AG20443 (cell line): ENCODE data around the gene ASL.
"Not testable (repeated sequence)": the region's sequence is repeated elsewhere in the genome, so short reads cannot be mapped to it uniquely, and the experiment has no call there.

Source experiments
- DNase-seq: peaks from one replicate; pipeline ENCODE4 v3.0.0; 2012; ENCODE audit warnings: low spot score, mixed read lengths

ASL gene

GRCh38 chr7:66075590-66076461 is at the start of gene ASL:
TSS of gene ASL (plus strand) at chr7:66075819. CDS start at chr7:66076082, 263 bp downstream.
- DNase-seq: peak; percentile 100

- not testable (repeated sequence) for DNase-seq
These were observed 47.3 kb upstream of the ASL start for GRCh38 chr7:66028342-66028741.

GRCh38 chr7:66033471-66034385 is 41.9 kb upstream of the ASL start:
- peak; percentile 24 for DNase-seq

- not testable (repeated sequence) for DNase-seq
These were observed 41.1 kb upstream of the ASL start for GRCh38 chr7:66034436-66035010.

GRCh38 chr7:66036382-66036781 is 39.2 kb upstream of the ASL start:
- no peak for DNase-seq

GRCh38 chr7:66036788-66037187 is 38.8 kb upstream of the ASL start:
- DNase-seq: no peak

GRCh38 chr7:66039094-66039670 is 36.4 kb upstream of the ASL start:
- DNase-seq: no peak

GRCh38 chr7:66043681-66044497 is 31.7 kb upstream of the ASL start:
- DNase-seq: peak; percentile 54

- DNase-seq: not testable (repeated sequence)
These were observed 31.1 kb upstream of the ASL start for GRCh38 chr7:66044498-66044854.

- DNase-seq: peak; percentile 81
These were observed 28.2 kb upstream of the ASL start for GRCh38 chr7:66047426-66047825.

GRCh38 chr7:66049886-66050285 is 25.7 kb upstream of the ASL start:
- not testable (repeated sequence) for DNase-seq

GRCh38 chr7:66050337-66050957 is 25.2 kb upstream of the ASL start:
- DNase-seq: peak; percentile 9

GRCh38 chr7:66050990-66051448 is 24.6 kb upstream of the ASL start:
- DNase-seq: peak; percentile 74

- DNase-seq: no peak
These were observed 23.2 kb upstream of the ASL start for GRCh38 chr7:66052447-66052846.

GRCh38 chr7:66054063-66054462 is 21.6 kb upstream of the ASL start:
- no peak for DNase-seq

GRCh38 chr7:66055321-66055956 is 20.2 kb upstream of the ASL start:
- DNase-seq: no peak

GRCh38 chr7:66060796-66061195 is 14.8 kb upstream of the ASL start:
- no peak for DNase-seq

- DNase-seq: no peak
These were observed 5.9 kb upstream of the ASL start for GRCh38 chr7:66069732-66070131.

GRCh38 chr7:66070222-66070621 is 5.4 kb upstream of the ASL start:
- no peak for DNase-seq

GRCh38 chr7:66072208-66072607 is 3.4 kb upstream of the ASL start:
- DNase-seq: not testable (repeated sequence)
